HepG2 (cell line): Measurements from ENCODE around the gene SLC16A3. TPM values are rescaled to one million over a fixed set of nuclear protein-coding genes. Genes with fewer than 3 reads are reported as not detected.

Experiments
- EP300 ChIP-seq, 3 experiments: sonication (generic) in 1 of 3; formaldehyde crosslinking in 1 of 3; IDR thresholded peaks; 2 replicates each; pipeline versions ENCODE4 v1.5.1 to v1.6.1; 2011 to 2020; ENCODE audit warnings: low read depth in 2 of 3, low read length in 2 of 3, borderline replicate concordance in 1 of 3, improper control_type of control experiment in 1 of 3, mild to moderate bottlenecking in 1 of 3, missing genetic modification reagents in 1 of 3, moderate library complexity in 1 of 3
- IKZF1 ChIP-seq: fragments of 450-650 bp; IDR thresholded peaks from 2 replicates; pipeline ENCODE4 v1.7.1; 2016
- KAT7 ChIP-seq: IDR thresholded peaks from 2 replicates; pipeline ENCODE4 v1.6.1; 2018; ENCODE audit warnings: borderline replicate concordance, missing compliant biosample characterization
- MXD4 ChIP-seq: IDR thresholded peaks from 2 replicates; pipeline ENCODE4 v1.6.1; 2016; ENCODE audit warnings: mild to moderate bottlenecking, missing biosample characterization, missing genetic modification reagents
- SP5 ChIP-seq: IDR thresholded peaks from 2 replicates; pipeline ENCODE4 v1.6.1; 2016; ENCODE audit warnings: low read depth, borderline replicate concordance
- TEAD3 ChIP-seq: optimal IDR thresholded peaks from 2 replicates; pipeline ENCODE3; 2016; ENCODE audit warnings: borderline replicate concordance
- ZBED4 ChIP-seq: sonication (generic); formaldehyde crosslinking; IDR thresholded peaks from 2 replicates; pipeline ENCODE4 v1.4.0; 2020; ENCODE audit warnings: missing genetic modification reagents, borderline replicate concordance
- ZBTB34 ChIP-seq: sonication (generic); formaldehyde crosslinking; IDR thresholded peaks from 2 replicates; pipeline ENCODE4 v1.8.0; 2022; ENCODE audit warnings: mild to moderate bottlenecking, missing genetic modification reagents
- ZNF407 ChIP-seq: sonication (generic); formaldehyde crosslinking; IDR thresholded peaks from one replicate; pipeline ENCODE4 v1.5.1; 2020; ENCODE audit warnings: mild to moderate bottlenecking, missing genetic modification reagents; ENCODE audit errors: not compliant biosample characterization
- ZNF451 ChIP-seq: sonication (generic); formaldehyde crosslinking; IDR thresholded peaks from 2 replicates; pipeline ENCODE4 v1.5.0; 2020; ENCODE audit warnings: mild to moderate bottlenecking, missing genetic modification reagents
- ZNF547 ChIP-seq: sonication (generic); formaldehyde crosslinking; IDR thresholded peaks from 2 replicates; pipeline ENCODE4 v1.5.1; 2020; ENCODE audit warnings: mild to moderate bottlenecking, missing genetic modification reagents
- ZNF557 ChIP-seq: sonication (generic); formaldehyde crosslinking; IDR thresholded peaks from 2 replicates; pipeline ENCODE4 v1.4.0; 2020; ENCODE audit warnings: missing genetic modification reagents
- polyA plus RNA-seq, 8 experiments: library from polyadenylated mRNA; depleted of rRNA in 3 of 8; stranded (reverse) in 7 of 8; unstranded in 1 of 8; fragments of >200 nt; fragmentation: Illumina TruSeq in 4 of 8; extraction: Trizol in 4 of 8; gene quantifications; 2 replicates each; pipeline versions ENCODE4 v1.2.1 to v1.2.3, GENCODE V29; 2011 to 2016; ENCODE audit warnings: low read depth in 4 of 8, missing spikeins in 1 of 8, mixed read lengths in 1 of 8; ENCODE audit not compliant: insufficient read depth in 1 of 8
- total RNA-seq, 5 experiments: library from RNA; depleted of rRNA; stranded (reverse); fragments of >200 nt; fragmentation: Illumina TruSeq; extraction: Trizol; gene quantifications; 2 replicates each; pipeline ENCODE4 v1.2.3, GENCODE V29; 2016; ENCODE audit warnings: low read depth in 1 of 5

SLC16A3 gene
- total and polyA plus RNA-seq, 2 of the 13 experiments (the other 11 are each of a cell fraction or from before 2014, with no cell fraction given), result 242 to 349 TPM

GRCh38 chr17:82225368-82226029, 3.3 kb upstream of the SLC16A3 start (continued):
- peak; percentile 61 for TF ChIP-seq ZNF407 (CRISPR knock-in tag)
- TF ChIP-seq KAT7 (CRISPR knock-in tag), result peak; percentile 46; the same call in 1 of the 2 replicates
- TF ChIP-seq ZBED4 (CRISPR knock-in tag), result peak; percentile 93
- TF ChIP-seq TEAD3 (CRISPR knock-in tag), result peak; percentile 95
- TF ChIP-seq SP5, result peak; percentile 84
- no peak for TF ChIP-seq ZNF557 (CRISPR knock-in tag)
- TF ChIP-seq ZBTB34 (CRISPR knock-in tag), result no peak
- no peak for TF ChIP-seq IKZF1
- TF ChIP-seq ZNF547 (CRISPR knock-in tag), result peak; percentile 47; the same call in 1 of the 2 replicates
- no peak for TF ChIP-seq ZNF451 (CRISPR knock-in tag)
- TF ChIP-seq MXD4 (CRISPR knock-in tag), result 0 out of 2 replicates have a peak, but pooled peaks have one; percentile 44
- TF ChIP-seq EP300 (IDR thresholded peaks at IDR 0.05; ENCODE audit: low read depth in 2 of 2, low read length in 2 of 2), result no peak
- TF ChIP-seq EP300 (CRISPR knock-in tag; IDR thresholded peaks at IDR 0.05; ENCODE audit: borderline replicate concordance), result peak; percentile 48; the same call in 1 of the 2 replicates
